BJ (cell line): Measurements from ENCODE around the gene SH3RF3. TPM values are rescaled to one million over a fixed set of nuclear protein-coding genes. Genes with fewer than 3 reads are reported as not detected.

ENCODE experiments used
- CTCF ChIA-PET: fragments of 350-600 bp; formaldehyde crosslinking; extraction: SDS; loops from one replicate; lab custom pipeline; 2021; ENCODE audit warnings: antibody characterized with exemption, inconsistent platforms; lab: Yijun Ruan, JAX
- POLR2A ChIA-PET: fragments of 300-600 bp; sonication (Branson Sonifier 250); formaldehyde crosslinking; extraction: SDS; loops from one replicate; lab custom pipeline; 2021; ENCODE audit warnings: antibody characterized with exemption; lab: Charles Lee
- DNase-seq: peaks from one replicate; pipeline ENCODE4 v3.0.0-alpha.2; 2011; ENCODE audit warnings: low read depth
- H3K27me3 ChIP-seq: 2 replicates; pipeline ENCODE4 v1.6.0; 2011; ENCODE audit warnings: low read length; ENCODE audit not compliant: control insufficient read depth, insufficient read depth
- H3K36me3 ChIP-seq: 2 replicates; pipeline ENCODE4 v1.5.1; 2011; ENCODE audit warnings: low read length; ENCODE audit not compliant: control insufficient read depth, insufficient read depth
- H3K4me3 ChIP-seq: 2 replicates; pipeline ENCODE4 v1.5.1; 2011; ENCODE audit warnings: low read depth, mild to moderate bottlenecking, control low read depth, low read length
- CTCF ChIP-seq: IDR thresholded peaks from 2 replicates; pipeline ENCODE4 v1.5.1; 2011; ENCODE audit warnings: low read depth, mild to moderate bottlenecking, control low read depth, inconsistent platforms, low read length, moderate library complexity; ENCODE audit not compliant: insufficient read depth
- polyA plus RNA-seq: library from polyadenylated mRNA; depleted of rRNA; stranded (reverse); fragments of >200 nt; gene quantifications from 2 replicates; pipeline ENCODE4 v1.2.3, GENCODE V29; 2011

Gene SH3RF3
- polyA plus RNA-seq, 1 experiment = 3.6 TPM

GRCh38 chr2:109318949-109319342 is 189.9 kb downstream of the SH3RF3 start:
- ChIA-PET POLR2A (no interaction called here), CTCF (interaction anchor here (1.4 kb wide), 1 partner anchor 191 kb away, joined by 8 read pairs; no protein-coding TSS in a partner anchor)
- H3K27me3 ChIP-seq = no peaks in the 10 kb centered on the region
- no peak overlapping the region for H3K4me3 ChIP-seq
- no peak for DNase-seq
- no peaks in the 10 kb centered on the region for H3K36me3 ChIP-seq
- TF ChIP-seq CTCF = no peak

- H3K27me3 ChIP-seq = no peaks in the 10 kb centered on the region
- ChIA-PET POLR2A (no interaction called here), CTCF (interaction anchor here (1.1 to 3.2 kb wide), 2 partner anchors 80 to 190 kb away, joined by 3 to 14 read pairs; no protein-coding TSS in a partner anchor)
- no peaks in the 10 kb centered on the region for H3K36me3 ChIP-seq
- TF ChIP-seq CTCF = no peak
- no peak for DNase-seq
- no peak overlapping the region for H3K4me3 ChIP-seq
These were observed 191.4 kb downstream of the SH3RF3 start for GRCh38 chr2:109320195-109320922.

- TF ChIP-seq CTCF = no peak
- no peak overlapping the region for H3K4me3 ChIP-seq
- no peaks in the 10 kb centered on the region for H3K36me3 ChIP-seq
- ChIA-PET CTCF (interaction anchor here (1.1 to 3.2 kb wide), 4 partner anchors 11 to 189 kb away, joined by 3 to 14 read pairs (median 4); no protein-coding TSS in a partner anchor), POLR2A (no interaction called here)
- no peaks in the 10 kb centered on the region for H3K27me3 ChIP-seq
- DNase-seq = no peak
These were observed 192.6 kb downstream of the SH3RF3 start for GRCh38 chr2:109321570-109321969.

- peak; percentile 96 for DNase-seq
- H3K4me3 ChIP-seq = no peak overlapping the region
- no peak for TF ChIP-seq CTCF
- CTCF ChIA-PET = interaction anchor here (1.1 to 3.2 kb wide), 6 partner anchors 10 to 414 kb away, joined by 3 to 14 read pairs (median 4); no protein-coding TSS in a partner anchor
- no peaks in the 10 kb centered on the region for H3K36me3 ChIP-seq
- H3K27me3 ChIP-seq = no peaks in the 10 kb centered on the region
- POLR2A ChIA-PET = no interaction called here
These were observed 193.1 kb downstream of the SH3RF3 start for GRCh38 chr2:109322111-109322510.

GRCh38 chr2:109322641-109323040 is 193.6 kb downstream of the SH3RF3 start:
- TF ChIP-seq CTCF = no peak
- CTCF ChIA-PET = interaction anchor here (1.1 to 3.2 kb wide), 5 partner anchors 93 to 413 kb away, joined by 3 to 14 read pairs (median 4); no protein-coding TSS in a partner anchor

More at GRCh38 chr2:109322641-109323040, 193.6 kb downstream of the SH3RF3 start:
- no peak for DNase-seq
- Histone ChIP-seq H3K36me3 (no peaks in the 10 kb centered on the region), H3K27me3 (no peaks in the 10 kb centered on the region), H3K4me3 (no peak overlapping the region)
- POLR2A ChIA-PET = no interaction called here
